ENCODE data around the gene ARHGEF16.

Gene ARHGEF16

GRCh38 chr1:3453891-3454810 lies at the start of gene ARHGEF16:
Gene ARHGEF16, plus strand, starts transcription at chr1:3454665. Its CDS starts 8,420 bp downstream, at chr1:3463085.
- DNase-seq (ENCODE audit: low read depth) = no peak

DNA sequence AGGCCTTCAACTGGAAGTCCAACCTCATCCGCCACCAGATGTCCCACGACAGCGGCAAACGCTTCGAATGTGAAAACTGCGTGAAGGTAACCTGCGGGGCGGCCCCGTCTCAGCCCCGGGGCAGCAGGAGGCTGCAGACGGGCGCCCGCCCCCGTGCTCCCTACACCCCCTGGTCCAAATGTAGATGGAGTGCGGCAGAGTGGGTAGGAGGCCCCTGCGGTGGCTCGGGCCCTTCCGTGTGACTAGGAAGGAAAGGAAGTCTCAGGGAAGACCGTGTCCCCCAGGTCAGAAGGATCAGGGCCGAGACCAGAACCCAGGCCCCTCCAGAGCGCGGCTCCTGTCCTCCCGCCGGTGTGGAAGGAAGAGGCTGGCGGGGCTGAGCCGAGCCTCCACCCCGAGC lies 49.7 kb upstream of the ARHGEF16 start:
- no peak for DNase-seq (ENCODE audit: low read depth)

DNA sequence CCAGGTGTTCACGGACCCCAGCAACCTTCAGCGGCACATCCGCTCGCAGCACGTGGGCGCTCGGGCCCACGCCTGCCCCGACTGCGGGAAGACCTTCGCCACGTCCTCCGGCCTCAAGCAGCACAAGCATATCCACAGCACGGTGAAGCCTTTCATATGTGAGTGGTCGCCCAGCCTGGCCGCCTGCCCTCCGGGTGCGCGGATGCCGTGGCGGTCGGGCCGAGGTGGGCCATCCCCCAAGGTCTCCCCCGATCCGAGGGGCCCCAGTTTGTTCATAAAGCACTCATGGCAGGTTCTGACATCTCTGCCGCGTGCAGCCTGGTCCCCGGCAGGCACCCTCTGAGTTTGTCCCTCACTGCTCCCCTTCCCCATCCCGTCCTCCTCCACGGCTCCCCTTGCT lies 49.0 kb upstream of the ARHGEF16 start:
- no peak for DNase-seq (ENCODE audit: low read depth)

GRCh38 chr1:3405974-3406867 lies 48.2 kb upstream of the ARHGEF16 start:
- no peak for DNase-seq (ENCODE audit: low read depth)

DNA sequence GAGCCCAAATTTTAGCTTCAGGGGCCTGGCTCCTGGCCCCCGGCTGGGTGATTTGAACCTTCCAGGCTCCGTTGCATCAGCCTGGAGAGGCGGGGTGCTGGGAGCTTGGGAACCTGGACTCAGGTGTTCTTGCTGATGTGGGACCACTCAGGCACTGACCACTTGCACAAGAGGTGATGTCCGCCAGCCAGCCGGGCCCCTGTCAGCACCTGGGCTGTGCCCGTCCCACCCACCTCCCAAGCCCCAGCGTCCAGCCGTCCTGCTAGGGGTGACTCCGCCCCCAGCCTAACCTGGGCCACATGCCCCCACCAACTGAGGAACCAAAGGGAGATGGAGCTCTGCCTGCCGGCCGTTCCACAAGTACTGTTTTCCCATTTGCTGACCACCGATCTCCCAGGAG lies 47.4 kb upstream of the ARHGEF16 start:
- DNase-seq (ENCODE audit: low read depth) = no peak

DNA sequence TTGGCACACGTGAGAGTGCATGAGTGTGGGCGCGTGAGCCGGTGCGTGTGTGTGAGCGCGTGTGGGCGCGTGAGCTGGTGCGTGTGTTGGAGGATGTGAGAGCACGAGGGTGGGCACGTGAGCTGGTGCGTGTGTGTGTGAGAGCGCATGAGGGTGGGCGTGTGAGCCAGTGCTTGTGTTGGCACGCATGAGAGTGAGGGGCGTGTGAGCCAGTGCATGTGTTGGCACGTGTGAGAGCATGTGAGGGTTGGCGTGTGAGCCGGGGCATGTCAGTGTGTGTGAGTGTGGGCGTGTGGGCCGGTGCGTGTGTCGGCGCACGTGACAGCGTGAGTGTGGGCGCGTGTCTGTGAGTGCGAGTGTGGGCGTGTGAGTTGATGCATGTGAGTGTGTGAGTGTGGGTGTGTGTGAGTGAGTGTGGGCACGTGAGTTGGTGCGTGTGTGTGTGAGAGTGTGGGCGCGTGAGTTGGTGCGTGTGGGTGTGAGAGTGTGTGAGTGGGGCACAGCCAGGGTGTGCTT lies 45.7 kb upstream of the ARHGEF16 start:
- no peak for DNase-seq (ENCODE audit: low read depth)

DNA sequence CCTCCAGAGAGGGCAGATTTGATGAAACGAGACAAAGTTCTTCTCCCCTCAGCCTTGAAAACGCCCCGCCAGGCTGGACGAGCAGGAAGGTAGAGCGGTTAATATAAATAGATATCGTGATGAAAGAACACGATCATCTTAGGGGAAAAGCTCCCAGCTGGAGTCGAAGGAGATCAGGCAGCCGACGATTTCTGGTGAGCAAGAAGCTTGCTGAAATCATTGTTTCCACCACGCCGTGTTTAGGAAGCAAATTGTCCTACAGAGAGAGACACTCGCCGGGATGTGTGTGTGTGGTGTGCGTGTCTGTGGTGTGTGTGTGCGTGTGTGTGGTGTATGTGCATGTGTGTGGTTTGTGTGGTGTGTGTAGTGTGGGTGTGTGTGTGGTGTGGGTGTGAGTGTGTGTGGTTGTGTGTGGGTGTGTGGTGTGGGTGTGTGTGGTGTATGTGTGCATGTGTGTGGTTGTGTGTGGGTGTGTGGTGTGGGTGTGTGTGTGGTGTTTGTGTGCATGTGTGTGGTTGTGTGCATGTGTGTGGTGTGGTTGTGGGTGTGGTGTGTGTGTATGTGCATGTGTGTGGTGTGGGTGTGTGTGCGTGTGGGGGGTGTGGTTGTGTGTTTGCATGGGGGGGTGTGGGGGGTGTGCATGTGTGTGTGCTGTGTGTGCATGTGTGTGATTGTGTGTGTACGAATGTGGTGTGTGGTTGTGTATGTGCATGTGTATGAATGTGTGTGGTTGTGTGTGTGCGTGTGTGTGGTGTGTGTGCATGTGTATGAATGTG lies 44.9 kb upstream of the ARHGEF16 start:
- DNase-seq (ENCODE audit: low read depth) = no peak

DNA sequence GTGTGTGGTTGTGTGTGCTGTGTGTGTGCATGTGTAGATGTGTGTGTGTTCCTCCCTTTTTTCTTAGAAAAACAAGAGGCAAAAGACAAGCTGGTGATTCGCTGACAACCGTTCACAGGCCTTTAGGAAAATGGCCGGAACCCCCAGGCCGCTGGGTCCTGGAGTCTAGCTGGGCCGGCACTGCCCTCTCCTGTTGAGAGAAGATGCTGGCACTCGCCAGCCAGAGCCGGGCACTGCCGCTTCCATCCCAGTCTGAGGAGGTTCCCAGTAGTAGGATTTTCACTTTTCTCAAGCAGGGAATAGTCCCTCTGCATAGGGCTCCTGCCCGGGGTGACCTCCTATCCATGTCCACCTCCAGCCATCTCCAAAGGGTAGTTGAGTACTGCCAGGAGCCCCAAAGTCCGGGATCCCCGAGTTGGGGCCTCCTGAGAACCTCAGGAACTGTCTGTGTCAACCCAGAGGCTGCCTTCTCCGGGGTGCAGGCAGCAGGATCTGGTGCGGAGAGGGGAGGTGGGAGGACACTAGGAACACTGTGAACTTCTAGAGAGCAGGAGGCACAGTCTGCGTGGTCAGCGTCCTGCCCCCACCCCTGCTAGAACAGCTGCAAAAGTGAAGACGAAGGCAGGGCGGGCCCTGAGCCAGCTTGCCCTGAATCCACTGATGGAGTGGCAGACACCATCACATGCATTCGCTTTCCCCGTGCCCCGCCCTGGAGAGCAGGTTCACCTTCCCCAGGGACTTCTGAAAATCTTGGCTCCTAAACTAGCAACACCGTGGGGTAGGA lies 44.1 kb upstream of the ARHGEF16 start:
- DNase-seq (ENCODE audit: low read depth) = no peak

DNA sequence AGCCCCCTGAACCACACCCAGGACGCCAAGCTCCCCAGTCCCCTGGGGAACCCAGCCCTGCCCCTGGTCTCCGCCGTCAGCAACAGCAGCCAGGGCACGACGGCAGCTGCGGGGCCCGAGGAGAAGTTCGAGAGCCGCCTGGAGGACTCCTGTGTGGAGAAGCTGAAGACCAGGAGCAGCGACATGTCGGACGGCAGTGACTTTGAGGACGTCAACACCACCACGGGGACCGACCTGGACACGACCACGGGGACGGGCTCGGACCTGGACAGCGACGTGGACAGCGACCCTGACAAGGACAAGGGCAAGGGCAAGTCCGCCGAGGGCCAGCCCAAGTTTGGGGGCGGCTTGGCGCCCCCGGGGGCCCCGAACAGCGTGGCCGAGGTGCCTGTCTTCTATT lies 42.7 kb upstream of the ARHGEF16 start:
- no peak for DNase-seq (ENCODE audit: low read depth)

DNA sequence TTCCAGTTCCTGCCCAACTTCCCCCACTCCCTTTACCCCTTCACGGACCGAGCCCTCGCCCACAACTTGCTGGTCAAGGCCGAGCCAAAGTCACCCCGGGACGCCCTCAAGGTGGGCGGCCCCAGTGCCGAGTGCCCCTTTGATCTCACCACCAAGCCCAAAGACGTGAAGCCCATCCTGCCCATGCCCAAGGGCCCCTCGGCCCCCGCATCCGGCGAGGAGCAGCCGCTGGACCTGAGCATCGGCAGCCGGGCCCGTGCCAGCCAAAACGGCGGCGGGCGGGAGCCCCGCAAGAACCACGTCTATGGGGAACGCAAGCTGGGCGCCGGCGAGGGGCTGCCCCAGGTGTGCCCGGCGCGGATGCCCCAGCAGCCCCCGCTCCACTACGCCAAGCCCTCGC lies 42.1 kb upstream of the ARHGEF16 start:
- DNase-seq (ENCODE audit: low read depth) = no peak

GRCh38 chr1:3413975-3414710 lies 40.3 kb upstream of the ARHGEF16 start:
- DNase-seq (ENCODE audit: low read depth) = no peak

- DNase-seq (ENCODE audit: low read depth) = no peak
Measured at GRCh38 chr1:3415260-3416090, 39.0 kb upstream of the ARHGEF16 start.

DNA sequence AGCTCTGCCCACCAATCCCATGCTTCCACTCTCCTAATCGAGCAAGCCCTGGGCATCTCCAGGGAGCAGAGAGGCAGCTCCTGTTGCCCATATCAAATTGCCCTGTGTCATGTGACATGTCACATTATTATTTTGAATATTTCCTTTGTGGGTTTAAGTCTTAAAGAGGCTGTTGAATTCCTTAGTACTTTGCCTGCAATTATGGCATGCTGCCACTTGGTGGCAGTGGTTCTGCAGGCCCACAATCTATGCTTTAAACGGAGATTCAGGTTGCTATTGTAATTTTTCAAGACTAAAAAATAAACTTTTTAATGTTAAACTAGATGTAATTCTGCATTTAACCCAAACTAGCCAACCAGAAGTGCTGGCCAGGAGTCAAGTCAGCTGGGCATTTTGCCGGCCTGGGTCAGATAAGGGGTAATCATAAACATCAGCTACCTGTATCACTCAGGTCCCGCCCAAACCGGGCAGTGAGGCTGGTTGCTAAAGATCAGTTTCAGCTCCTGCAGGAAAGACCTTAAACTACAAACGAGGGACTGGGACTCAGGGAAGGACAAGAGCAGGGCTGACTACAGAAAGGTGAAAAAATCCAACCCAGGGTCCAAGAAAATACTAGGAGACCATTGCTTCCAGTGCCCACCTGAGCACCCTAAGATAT lies 37.3 kb upstream of the ARHGEF16 start:
- no peak for DNase-seq (ENCODE audit: low read depth)

DNA sequence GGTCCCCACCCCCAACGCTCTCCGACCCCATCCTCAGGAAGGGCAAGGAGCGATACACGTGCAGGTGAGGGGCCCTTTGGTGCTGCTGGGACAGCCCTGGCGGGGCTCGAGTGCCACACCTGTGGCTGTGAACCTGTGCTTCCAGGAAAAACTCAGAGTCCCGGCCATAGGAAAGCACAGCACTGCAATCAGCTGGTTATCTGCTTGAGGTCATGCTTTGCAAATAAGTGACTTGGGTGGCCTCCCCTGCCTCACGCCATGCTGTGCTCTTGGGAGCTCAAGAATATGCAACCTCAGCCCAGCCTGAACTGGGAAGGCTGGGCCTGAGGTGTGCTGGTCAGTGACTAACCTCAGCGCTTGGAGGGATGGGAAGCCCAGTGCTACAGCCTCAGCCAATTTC lies 36.5 kb upstream of the ARHGEF16 start:
- DNase-seq (ENCODE audit: low read depth) = no peak

GRCh38 chr1:3418600-3418999 lies 35.9 kb upstream of the ARHGEF16 start:
- no peak for DNase-seq (ENCODE audit: low read depth)

- DNase-seq (ENCODE audit: low read depth) = no peak
Measured at GRCh38 chr1:3419415-3420204, 34.9 kb upstream of the ARHGEF16 start.

GRCh38 chr1:3420218-3420951 lies 34.1 kb upstream of the ARHGEF16 start:
- no peak for DNase-seq (ENCODE audit: low read depth)
